Stimulated activated CD4-positive, alpha-beta T cell treated with anti-CD3 and anti-CD28 coated beads, Interleukin-4, amount 100 ng/mL, for 48 hours (primary cell): ENCODE data around the gene KRT73.

Source experiments
- DNase-seq, 2 donors: peaks; one replicate each; pipeline ENCODE4 v3.0.0-alpha.2; 2020; ENCODE audit warnings: low read depth in 2 of 2

KRT73 gene

GRCh38 chr12:52645982-52646381, 27.6 kb upstream of the KRT73 start:
- no peak for DNase-seq

GRCh38 chr12:52645120-52645761, 26.9 kb upstream of the KRT73 start:
- DNase-seq: no peak

- DNase-seq: no peak
These were observed 25.7 kb upstream of the KRT73 start for GRCh38 chr12:52644078-52644415.

- no peak for DNase-seq
These were observed 25.1 kb upstream of the KRT73 start for GRCh38 chr12:52643233-52644077.

GRCh38 chr12:52641468-52641867, 23.1 kb upstream of the KRT73 start:
- no peak for DNase-seq

GRCh38 chr12:52637299-52637698, 18.9 kb upstream of the KRT73 start:
- DNase-seq: no peak

GRCh38 chr12:52636592-52637258, 18.4 kb upstream of the KRT73 start:
- DNase-seq: no peak

- DNase-seq: no peak
These were observed 17.8 kb upstream of the KRT73 start for GRCh38 chr12:52636189-52636588.

- no peak for DNase-seq
These were observed 16.1 kb upstream of the KRT73 start for GRCh38 chr12:52634266-52635056.

GRCh38 chr12:52633383-52633782, 15.0 kb upstream of the KRT73 start:
- no peak for DNase-seq

- DNase-seq: no peak
These were observed 14.3 kb upstream of the KRT73 start for GRCh38 chr12:52632656-52633055.

- DNase-seq: no peak
These were observed 13.5 kb upstream of the KRT73 start for GRCh38 chr12:52631676-52632459.

GRCh38 chr12:52631264-52631663, 12.9 kb upstream of the KRT73 start:
- no peak for DNase-seq

- DNase-seq: no peak
These were observed 12.3 kb upstream of the KRT73 start for GRCh38 chr12:52630599-52631200.

- no peak for DNase-seq
These were observed 11.7 kb upstream of the KRT73 start for GRCh38 chr12:52630008-52630500.

- DNase-seq: no peak
These were observed 11.1 kb upstream of the KRT73 start for GRCh38 chr12:52629281-52630007.

- no peak for DNase-seq
These were observed 10.5 kb upstream of the KRT73 start for GRCh38 chr12:52628841-52629240.

- DNase-seq: no peak
These were observed 9.8 kb upstream of the KRT73 start for GRCh38 chr12:52628111-52628507.

GRCh38 chr12:52627395-52628110, 9.2 kb upstream of the KRT73 start:
- no peak for DNase-seq
